Right lobe of liver (tissue), 4 donors: Measurements from ENCODE around the gene IL1RL1.

Experiments
- CTCF ChIP-seq, 4 donors: fragments of 200-600 bp in 3 of 4; fragments of 450-650 bp in 1 of 4; IDR thresholded peaks; one replicate each; pipeline versions ENCODE4 v1.5.1 to v1.8.0; 2016 to 2022; ENCODE audit warnings: antibody characterized with exemption in 4 of 4, mild to moderate bottlenecking in 2 of 4
- POLR2A ChIP-seq: fragments of 450-650 bp; IDR thresholded peaks from one replicate; pipeline ENCODE4 v1.6.1; 2017; ENCODE audit warnings: antibody characterized with exemption, mild to moderate bottlenecking
- donor health status: DM: no; HTN: no; CAD: no.
- donor health status: DM: no; HTN: no; CAD: no.
- donor health status: DM: no; HTN: yes; CAD: no.

- TF ChIP-seq CTCF (IDR thresholded peaks at IDR 0.05) (no peak), POLR2A (no peak)
Measured at GRCh38 chr2:102295566-102295965, 15.8 kb upstream of the IL1RL1 start.
